Measurements from ENCODE around the gene PTTG2.

DNA sequence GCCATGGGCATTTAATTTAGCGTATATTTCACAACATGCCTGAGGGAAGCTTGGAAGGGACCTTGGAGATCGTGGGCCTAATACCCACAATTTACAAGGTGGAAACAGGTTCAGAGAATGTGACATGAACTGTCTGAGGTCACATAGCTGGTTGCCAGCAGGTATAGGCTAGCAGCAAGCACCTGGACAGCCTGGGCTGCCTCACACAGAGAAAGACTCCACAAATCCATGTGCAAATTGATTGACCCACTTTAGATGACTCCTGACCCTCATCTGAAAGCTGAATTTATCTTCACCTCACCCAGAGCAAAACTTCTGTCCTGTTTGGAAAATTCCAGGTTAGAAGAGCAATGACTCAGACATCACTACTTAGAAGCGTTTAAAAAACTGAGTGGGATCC lies 5.8 kb downstream of the PTTG2 start:
- TF ChIP-seq, protein P1, sequence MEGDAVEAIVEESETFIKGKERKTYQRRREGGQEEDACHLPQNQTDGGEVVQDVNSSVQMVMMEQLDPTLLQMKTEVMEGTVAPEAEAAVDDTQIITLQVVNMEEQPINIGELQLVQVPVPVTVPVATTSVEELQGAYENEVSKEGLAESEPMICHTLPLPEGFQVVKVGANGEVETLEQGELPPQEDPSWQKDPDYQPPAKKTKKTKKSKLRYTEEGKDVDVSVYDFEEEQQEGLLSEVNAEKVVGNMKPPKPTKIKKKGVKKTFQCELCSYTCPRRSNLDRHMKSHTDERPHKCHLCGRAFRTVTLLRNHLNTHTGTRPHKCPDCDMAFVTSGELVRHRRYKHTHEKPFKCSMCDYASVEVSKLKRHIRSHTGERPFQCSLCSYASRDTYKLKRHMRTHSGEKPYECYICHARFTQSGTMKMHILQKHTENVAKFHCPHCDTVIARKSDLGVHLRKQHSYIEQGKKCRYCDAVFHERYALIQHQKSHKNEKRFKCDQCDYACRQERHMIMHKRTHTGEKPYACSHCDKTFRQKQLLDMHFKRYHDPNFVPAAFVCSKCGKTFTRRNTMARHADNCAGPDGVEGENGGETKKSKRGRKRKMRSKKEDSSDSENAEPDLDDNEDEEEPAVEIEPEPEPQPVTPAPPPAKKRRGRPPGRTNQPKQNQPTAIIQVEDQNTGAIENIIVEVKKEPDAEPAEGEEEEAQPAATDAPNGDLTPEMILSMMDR (optimal IDR thresholded peaks at IDR 0.05 in 1 of 3, IDR thresholded peaks at IDR 0.05 in 1 of 3, conservative IDR thresholded peaks at IDR 0.05 in 1 of 3; ENCODE audit: extremely low read depth in 1 of 3, insufficient read depth in 2 of 3, low read length in 3 of 3) = no peak
- no peak for TF ChIP-seq EZH2 (IDR thresholded peaks at IDR 0.05; ENCODE audit: low read length)
